GM12878 (cell line): ENCODE results near the gene CLEC16A. TPM values are rescaled to one million over a fixed set of nuclear protein-coding genes. Genes with fewer than 3 reads are reported as not detected.

Experiments
- ATAC-seq: fragments of 200-7000 bp; cut with Tn5 transposase; 3 replicates; pipeline ENCODE4 v1.9.1; 2020; ENCODE audit warnings: mild to moderate bottlenecking, moderate library complexity
- BruUV-seq: library from RNA; stranded (reverse); fragments of 400-500 nt; replicated peaks from 2 replicates; lab custom pipeline; 2021; lab: Mats Ljungman, UMichigan
- CTCF ChIA-PET: fragments of 300-600 bp; sonication (Branson Sonifier 250); formaldehyde crosslinking; extraction: SDS; loops from one replicate; lab custom pipeline; 2021; ENCODE audit warnings: inconsistent platforms; lab: Yijun Ruan, JAX
- POLR2A ChIA-PET: fragments of 350-600 bp; formaldehyde crosslinking; extraction: SDS; loops from one replicate; lab custom pipeline; 2021; ENCODE audit warnings: inconsistent platforms; lab: Charles Lee
- RAD21 ChIA-PET: fragments of 300-600 bp; sonication (Branson Sonifier 250); formaldehyde crosslinking; loops from one replicate; lab custom pipeline; 2023; ENCODE audit warnings: antibody characterized with exemption; ENCODE audit not compliant: unreplicated experiment; lab: Charles Lee
- SMC1A ChIA-PET: fragments of 300-600 bp; sonication (Branson Sonifier 250); formaldehyde crosslinking; loops from one replicate; lab custom pipeline; 2023; ENCODE audit not compliant: unreplicated experiment, uncharacterized antibody; lab: Charles Lee
- DNase-seq: peaks from one replicate; pipeline ENCODE4 v3.0.0-alpha.2; 2011; ENCODE audit warnings: low read depth, low spot score
- FAIRE-seq: peaks from 3 replicates; lab custom pipeline; 2011; peaks lifted over from hg19 to GRCh38; lab: Jason Lieb, UNC
- H2AFZ ChIP-seq: 2 replicates; pipeline ENCODE4 v1.6.0; 2011; ENCODE audit warnings: low read depth, low read length, control low read depth; ENCODE audit not compliant: control insufficient read depth
- H3K27ac ChIP-seq: 2 replicates; pipeline ENCODE4 v1.5.1; 2011; ENCODE audit warnings: control low read depth; ENCODE audit not compliant: control insufficient read depth, insufficient read depth
- H3K27me3 ChIP-seq, 2 experiments: replicated peaks in 1 of 2; 2 replicates each; pipeline versions ENCODE4 v1.6.0 to v1.6.1; 2011; ENCODE audit warnings: low read length in 1 of 2; ENCODE audit not compliant: control insufficient read depth in 2 of 2, insufficient read depth in 2 of 2
- H3K36me3 ChIP-seq, 2 experiments: 2 replicates each; pipeline ENCODE4 v1.5.1; 2011; ENCODE audit warnings: low read length in 1 of 2; ENCODE audit not compliant: control insufficient read depth in 2 of 2, insufficient read depth in 2 of 2
- H3K4me1 ChIP-seq: 2 replicates; pipeline ENCODE4 v1.6.1; 2011; ENCODE audit warnings: mild to moderate bottlenecking, low read length, moderate library complexity, mixed read lengths; ENCODE audit not compliant: control insufficient read depth, insufficient read depth
- H3K4me2 ChIP-seq: 2 replicates; pipeline ENCODE4 v1.6.0; 2011; ENCODE audit warnings: control low read depth; ENCODE audit not compliant: control insufficient read depth, insufficient read depth
- H3K4me3 ChIP-seq: fragments of 200-600 bp; sonication (generic); 2 replicates; pipeline ENCODE4 v1.5.1; 2016
- H3K79me2 ChIP-seq: 2 replicates; pipeline ENCODE4 v1.6.0; 2011; ENCODE audit warnings: low read length; ENCODE audit not compliant: control insufficient read depth, insufficient read depth
- H3K9ac ChIP-seq: 2 replicates; pipeline ENCODE4 v1.8.0; 2011; ENCODE audit warnings: low read length, control low read depth, mixed read lengths; ENCODE audit not compliant: control insufficient read depth, insufficient read depth
- H3K9me3 ChIP-seq: replicated peaks from 3 replicates; pipeline ENCODE4 v1.5.1; 2011; ENCODE audit warnings: mild to moderate bottlenecking, low read length; ENCODE audit not compliant: control insufficient read depth, insufficient read depth
- H4K20me1 ChIP-seq: 2 replicates; pipeline ENCODE4 v1.6.0; 2011; ENCODE audit not compliant: control insufficient read depth, insufficient read depth
- MEF2A ChIP-seq: IDR thresholded peaks from 2 replicates; pipeline ENCODE4 v1.6.1; 2011; ENCODE audit warnings: low read depth, mild to moderate bottlenecking, low read length, moderate library complexity; ENCODE audit not compliant: insufficient read depth
- MYB ChIP-seq: fragments of 150-350 bp; IDR thresholded peaks from 2 replicates; pipeline ENCODE4 v1.6.1; 2014; ENCODE audit warnings: mild to moderate bottlenecking, low read depth, low read length, borderline replicate concordance
- NFIC ChIP-seq: IDR thresholded peaks from 2 replicates; pipeline ENCODE4 v1.6.1; 2012; ENCODE audit warnings: low read depth, mild to moderate bottlenecking, inconsistent platforms, low read length, moderate library complexity
- SIX5 ChIP-seq: IDR thresholded peaks from 2 replicates; pipeline ENCODE4 v1.6.1; 2011; ENCODE audit warnings: mild to moderate bottlenecking, low read depth, low read length, moderate library complexity; ENCODE audit not compliant: severe bottlenecking
- SP1 ChIP-seq: IDR thresholded peaks from one replicate; pipeline ENCODE4 v1.6.1; 2011; ENCODE audit warnings: low read depth, low read length
- TAF1 ChIP-seq: IDR thresholded peaks from 2 replicates; pipeline ENCODE4 v1.6.1; 2011; ENCODE audit warnings: mild to moderate bottlenecking, low read depth, low read length, borderline replicate concordance
- WGBS: methylation state at CpG from one replicate; pipeline ENCODE4 v1.1.6; 2016; ENCODE audit warnings: low lambda C conversion rate; ENCODE audit not compliant: insufficient replicate concordance, insufficient coverage; ENCODE audit errors: missing lambda C conversion rate; 5-methylcytosine and 5-hydroxymethylcytosine counted together
- in situ Hi-C: fragments of 300-500 bp; cut with MboI; formaldehyde crosslinking; loops from 9 replicates; pipeline ENCODE4 v1.14.3; 2018; ENCODE audit warnings: mixed read lengths
- intact Hi-C: fragments of 100-400 bp; cut with micrococcal nuclease; formaldehyde crosslinking; loops from one replicate; pipeline ENCODE4 v1.14.2; 2022; ENCODE audit not compliant: unreplicated experiment
- polyA plus RNA-seq, 11 experiments: library from polyadenylated mRNA; depleted of rRNA in 4 of 11; unstranded in 6 of 11; stranded (reverse) in 5 of 11; fragments of >200 nt; fragmentation: Nextera tagmentation in 4 of 11; fragmentation: Illumina TruSeq in 1 of 11; extraction: Ambion mirVana in 4 of 11; extraction: Trizol in 1 of 11; gene quantifications; 1 replicate in 1 of 11; 2 replicates in 10 of 11; pipeline versions ENCODE4 v1.2.1 to v1.2.3, GENCODE V29; 2011 to 2016; ENCODE audit warnings: inconsistent platforms in 2 of 11, missing spikeins in 2 of 11, low read depth in 1 of 11
- total RNA-seq, 4 experiments: library from RNA; depleted of rRNA in 3 of 4; stranded (reverse); fragments of >200 nt in 3 of 4; fragmentation: Illumina TruSeq in 1 of 4; extraction: Trizol in 1 of 4; gene quantifications; 2 replicates each; pipeline versions ENCODE4 v1.2.1 to v1.2.3, GENCODE V29; 2013 to 2021
- TF ChIP-seq, protein P1 (sequence below): IDR thresholded peaks from 2 replicates; pipeline ENCODE4 v1.6.1; 2011; ENCODE audit warnings: borderline replicate concordance, low read depth, mild to moderate bottlenecking, moderate library complexity, mixed read lengths, low read length; ENCODE audit not compliant: insufficient read depth; ENCODE audit errors: extremely low read length
- TF ChIP-seq, protein P2 (sequence below): fragments of 150-350 bp; IDR thresholded peaks from 2 replicates; pipeline ENCODE4 v1.6.1; 2014; ENCODE audit warnings: mild to moderate bottlenecking, low read depth, low read length

The CLEC16A gene
- total and polyA plus RNA-seq, 10 of the 15 experiments (the other 5 are each of a cell fraction or from before 2014, with no cell fraction given) = 1.5 to 28.8 (median 19.2) TPM

GRCh38 chr16:11035096-11035495 is 90.7 kb downstream of the CLEC16A start:
- no peaks in the 10 kb centered on the region for H3K4me1 ChIP-seq
- no peak overlapping the region for H3K4me3 ChIP-seq
- WGBS = 85% methylated on average over 5 of the region's 5 CpGs
- H3K4me2 ChIP-seq = no peak overlapping the region
- intact Hi-C loops = no loop called here
- H3K79me2 ChIP-seq = no peaks in the 10 kb centered on the region
- ChIA-PET POLR2A (no interaction called here), CTCF (interaction anchor here (0.6 to 0.9 kb wide), 2 partner anchors 20 to 529 kb away, joined by 3 read pairs; no protein-coding TSS in a partner anchor), RAD21 (interaction anchor here (1.3 kb wide), 1 partner anchor 221 kb away, joined by 3 read pairs; the partner anchor contains the start of gene SOCS1), SMC1A (interaction anchor here (0.9 to 2.0 kb wide), 4 partner anchors 10 to 171 kb away, joined by 3 to 6 read pairs (median 3); no protein-coding TSS in a partner anchor)
- H3K9me3 ChIP-seq = no peaks in the 10 kb centered on the region
- H3K36me3 ChIP-seq = peaks cover 12 to 30% of the 10 kb centered on the region in 2 experiments; a peak in 3 of 4 replicates
- no TSS peak for BruUV-seq
- ATAC-seq = no peak
- no peak overlapping the region for H2AFZ ChIP-seq
- in situ Hi-C loops = no loop called here
- H3K27ac ChIP-seq = no peak overlapping the region
- FAIRE-seq = no peak
- no peak for DNase-seq
- H4K20me1 ChIP-seq = no peaks in the 10 kb centered on the region
- H3K27me3 ChIP-seq = no peaks in the 10 kb centered on the region
- H3K9ac ChIP-seq = no peak overlapping the region
- no peak for TF ChIP-seq TAF1
- TF ChIP-seq MEF2A = no peak
- TF ChIP-seq, protein P1, sequence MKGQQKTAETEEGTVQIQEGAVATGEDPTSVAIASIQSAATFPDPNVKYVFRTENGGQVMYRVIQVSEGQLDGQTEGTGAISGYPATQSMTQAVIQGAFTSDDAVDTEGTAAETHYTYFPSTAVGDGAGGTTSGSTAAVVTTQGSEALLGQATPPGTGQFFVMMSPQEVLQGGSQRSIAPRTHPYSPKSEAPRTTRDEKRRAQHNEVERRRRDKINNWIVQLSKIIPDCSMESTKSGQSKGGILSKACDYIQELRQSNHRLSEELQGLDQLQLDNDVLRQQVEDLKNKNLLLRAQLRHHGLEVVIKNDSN = no peak
- TF ChIP-seq NFIC = no peak
- no peak for TF ChIP-seq MYB
- TF ChIP-seq, protein P2, sequence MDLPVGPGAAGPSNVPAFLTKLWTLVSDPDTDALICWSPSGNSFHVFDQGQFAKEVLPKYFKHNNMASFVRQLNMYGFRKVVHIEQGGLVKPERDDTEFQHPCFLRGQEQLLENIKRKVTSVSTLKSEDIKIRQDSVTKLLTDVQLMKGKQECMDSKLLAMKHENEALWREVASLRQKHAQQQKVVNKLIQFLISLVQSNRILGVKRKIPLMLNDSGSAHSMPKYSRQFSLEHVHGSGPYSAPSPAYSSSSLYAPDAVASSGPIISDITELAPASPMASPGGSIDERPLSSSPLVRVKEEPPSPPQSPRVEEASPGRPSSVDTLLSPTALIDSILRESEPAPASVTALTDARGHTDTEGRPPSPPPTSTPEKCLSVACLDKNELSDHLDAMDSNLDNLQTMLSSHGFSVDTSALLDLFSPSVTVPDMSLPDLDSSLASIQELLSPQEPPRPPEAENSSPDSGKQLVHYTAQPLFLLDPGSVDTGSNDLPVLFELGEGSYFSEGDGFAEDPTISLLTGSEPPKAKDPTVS = no peak
- no peak for TF ChIP-seq SP1
- TF ChIP-seq SIX5 = no peak
